GM19455 (cell line): ENCODE data around the gene STX1A.
"Not testable (repeated sequence)": the region's sequence is repeated elsewhere in the genome, so short reads cannot be mapped to it uniquely, and the experiment has no call there.

ENCODE experiments used
- ATAC-seq: cut with Tn5 transposase; IDR thresholded peaks from one replicate; pipeline ENCODE4 v1.9.1; 2021; ENCODE audit not compliant: unreplicated experiment

The STX1A gene

GRCh38 chr7:73655309-73655708, 64.2 kb downstream of the STX1A start:
- ATAC-seq: not testable (repeated sequence)

GRCh38 chr7:73652541-73652949, 66.9 kb downstream of the STX1A start:
- no peak for ATAC-seq

- ATAC-seq: no peak
Measured at GRCh38 chr7:73650524-73650923, 68.9 kb downstream of the STX1A start.

- ATAC-seq: no peak
Measured at GRCh38 chr7:73649576-73649975, 69.9 kb downstream of the STX1A start.
